Stimulated activated CD8-positive, alpha-beta memory T cell treated with anti-CD3 and anti-CD28 coated beads, Interleukin-7, amount 100 ng/mL, for 48 hours (primary cell): Measurements from ENCODE around the gene SMAP2.

Experiments
- DNase-seq, 2 donors: peaks; one replicate each; pipeline ENCODE4 v3.0.0-alpha.2; 2020; ENCODE audit warnings: low read depth in 1 of 2; ENCODE audit errors: extremely low read depth in 1 of 2

Gene SMAP2

DNA sequence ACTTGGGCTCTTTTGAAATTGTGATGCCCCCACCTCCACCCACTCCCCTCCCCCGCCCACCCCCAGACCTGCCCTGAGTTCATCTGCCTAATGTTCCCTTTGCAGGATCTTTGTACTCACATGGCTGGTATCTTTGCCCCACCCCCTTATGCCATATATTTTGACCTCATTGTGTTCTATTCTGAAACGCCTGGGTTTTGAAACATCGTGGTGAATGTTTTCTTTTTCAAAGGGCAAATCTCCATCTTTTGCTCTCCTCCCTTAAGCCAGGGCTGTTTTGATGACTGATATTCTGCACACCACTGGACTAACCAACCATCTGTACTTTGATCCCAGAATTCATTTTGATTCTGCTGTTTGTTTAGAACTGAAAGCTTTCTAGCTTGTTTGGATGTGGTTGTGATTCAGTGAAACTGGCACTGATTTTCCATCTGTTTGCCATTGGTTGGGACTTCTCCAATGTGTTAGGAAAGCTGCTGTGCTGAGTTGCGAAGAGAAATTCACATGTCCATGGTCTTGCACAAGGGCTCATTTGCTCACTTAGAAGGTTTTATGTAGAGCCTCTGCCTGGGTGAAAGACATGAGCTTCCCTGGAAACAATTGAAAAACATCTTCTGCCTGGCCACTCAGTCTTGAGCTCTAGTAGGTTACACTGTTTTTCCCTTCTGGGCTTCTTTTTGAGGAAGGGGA lies 16.5 kb downstream of the SMAP2 start:
- no peak for DNase-seq

DNA sequence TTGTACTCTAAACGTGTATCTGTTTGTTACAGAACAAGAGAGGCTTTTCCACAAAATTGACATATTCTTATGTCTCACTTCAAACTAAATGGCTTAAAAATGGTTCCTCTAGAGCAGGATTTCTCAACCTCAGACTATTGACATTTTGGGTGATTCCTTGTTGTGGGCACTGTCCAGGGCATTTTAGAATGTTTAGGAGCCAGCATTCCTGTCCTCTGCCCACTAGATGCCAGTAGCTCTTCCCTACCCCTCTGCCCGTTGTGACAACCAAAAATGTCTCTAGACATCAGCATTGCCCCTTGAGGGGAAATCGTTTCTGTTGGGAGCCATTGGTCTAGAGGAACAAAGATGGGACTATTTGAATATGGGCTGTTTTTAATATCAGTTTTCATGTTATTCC lies 17.3 kb downstream of the SMAP2 start:
- DNase-seq, result no peak

DNA sequence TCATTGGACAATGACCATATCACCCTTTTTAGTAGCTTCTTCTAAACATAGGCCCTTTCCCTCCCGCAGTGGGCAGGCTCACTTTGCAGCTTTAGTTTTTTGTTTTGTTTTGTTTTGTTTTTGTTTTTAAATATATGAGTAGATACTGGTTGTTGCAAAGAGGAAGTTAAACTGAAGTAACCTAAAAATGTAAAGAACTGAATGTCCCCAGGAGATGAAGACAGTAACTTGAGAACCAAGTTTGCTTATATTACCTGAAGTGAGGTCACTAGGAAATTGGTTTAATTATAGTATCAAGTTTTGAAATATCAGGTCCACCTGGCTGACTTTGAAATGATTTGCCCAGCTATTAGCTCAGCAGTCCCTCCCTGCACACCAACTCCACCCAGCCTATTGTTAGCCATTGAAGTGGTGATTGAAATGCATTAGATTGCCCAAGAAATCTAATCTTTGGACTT lies 18.2 kb downstream of the SMAP2 start:
- no peak for DNase-seq

DNA sequence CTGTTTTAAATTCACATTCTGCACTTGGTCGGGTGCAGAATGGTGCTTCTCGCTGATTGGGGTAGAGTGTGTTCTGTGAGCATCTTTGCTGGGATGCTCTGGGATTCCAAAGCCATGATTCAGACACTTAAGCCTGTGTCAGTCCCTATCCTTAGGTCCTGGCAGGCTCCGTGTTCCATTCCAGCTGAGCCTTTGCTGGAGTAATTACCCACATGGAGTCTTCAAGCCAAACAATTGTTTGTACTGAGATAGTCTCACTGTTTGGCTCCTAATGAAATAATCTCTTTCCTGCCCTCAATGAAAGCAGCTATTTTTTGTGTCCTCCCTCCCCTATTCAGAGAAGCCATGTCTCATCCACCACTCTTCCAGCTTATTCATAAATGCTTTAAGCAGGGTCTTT lies 18.7 kb downstream of the SMAP2 start:
- no peak for DNase-seq

DNA sequence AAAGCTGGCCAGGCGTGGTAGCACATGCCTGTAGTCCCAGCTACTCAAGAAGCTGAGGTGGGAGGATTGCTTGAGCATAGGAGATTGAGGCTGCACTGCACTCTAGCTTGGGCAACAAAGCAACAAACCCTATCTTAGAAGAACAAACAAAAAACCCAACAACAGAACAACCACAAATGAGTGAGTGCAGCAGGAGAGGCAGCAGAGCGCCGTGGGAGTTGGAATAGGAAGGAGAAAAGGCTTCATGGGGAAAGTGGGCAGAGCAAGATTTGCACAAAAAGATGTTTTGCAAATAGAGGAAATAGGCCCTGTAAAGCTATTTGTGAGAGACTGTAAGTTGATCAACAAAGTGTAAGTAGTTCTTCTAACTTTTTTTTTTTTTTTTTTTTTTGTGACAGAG lies 19.6 kb downstream of the SMAP2 start:
- DNase-seq, result no peak

DNA sequence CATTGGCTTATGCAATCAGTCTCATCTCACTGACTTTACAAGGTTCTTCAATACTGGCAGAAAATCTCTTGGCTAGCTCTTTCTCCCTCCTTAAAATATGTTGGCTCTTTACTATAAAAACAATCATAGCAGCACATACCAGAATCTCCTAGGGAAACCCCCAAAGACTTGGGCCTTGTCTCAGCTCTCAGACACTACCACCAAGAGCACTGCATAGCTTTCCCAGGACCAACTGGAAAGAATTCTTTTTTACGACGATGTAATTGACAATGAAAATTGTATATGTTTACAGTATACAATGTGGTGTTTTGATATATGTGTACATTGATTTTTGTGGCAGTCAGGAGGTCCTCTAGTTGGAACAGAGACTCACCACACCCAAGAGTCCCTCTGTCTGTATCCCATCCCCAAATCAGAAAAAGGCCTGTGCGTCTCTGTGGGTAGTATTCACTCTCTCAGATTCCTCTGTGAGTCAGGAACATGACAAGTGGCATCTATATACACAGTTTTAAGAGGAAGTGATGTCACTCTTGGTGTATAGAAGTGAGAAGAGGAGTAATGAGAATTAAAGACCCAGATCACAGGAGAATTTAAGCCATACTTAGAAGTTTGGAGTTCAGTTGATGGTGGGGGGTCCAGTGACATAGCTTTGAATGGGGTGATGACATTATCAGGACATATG lies 21.1 kb downstream of the SMAP2 start:
- no peak for DNase-seq

DNA sequence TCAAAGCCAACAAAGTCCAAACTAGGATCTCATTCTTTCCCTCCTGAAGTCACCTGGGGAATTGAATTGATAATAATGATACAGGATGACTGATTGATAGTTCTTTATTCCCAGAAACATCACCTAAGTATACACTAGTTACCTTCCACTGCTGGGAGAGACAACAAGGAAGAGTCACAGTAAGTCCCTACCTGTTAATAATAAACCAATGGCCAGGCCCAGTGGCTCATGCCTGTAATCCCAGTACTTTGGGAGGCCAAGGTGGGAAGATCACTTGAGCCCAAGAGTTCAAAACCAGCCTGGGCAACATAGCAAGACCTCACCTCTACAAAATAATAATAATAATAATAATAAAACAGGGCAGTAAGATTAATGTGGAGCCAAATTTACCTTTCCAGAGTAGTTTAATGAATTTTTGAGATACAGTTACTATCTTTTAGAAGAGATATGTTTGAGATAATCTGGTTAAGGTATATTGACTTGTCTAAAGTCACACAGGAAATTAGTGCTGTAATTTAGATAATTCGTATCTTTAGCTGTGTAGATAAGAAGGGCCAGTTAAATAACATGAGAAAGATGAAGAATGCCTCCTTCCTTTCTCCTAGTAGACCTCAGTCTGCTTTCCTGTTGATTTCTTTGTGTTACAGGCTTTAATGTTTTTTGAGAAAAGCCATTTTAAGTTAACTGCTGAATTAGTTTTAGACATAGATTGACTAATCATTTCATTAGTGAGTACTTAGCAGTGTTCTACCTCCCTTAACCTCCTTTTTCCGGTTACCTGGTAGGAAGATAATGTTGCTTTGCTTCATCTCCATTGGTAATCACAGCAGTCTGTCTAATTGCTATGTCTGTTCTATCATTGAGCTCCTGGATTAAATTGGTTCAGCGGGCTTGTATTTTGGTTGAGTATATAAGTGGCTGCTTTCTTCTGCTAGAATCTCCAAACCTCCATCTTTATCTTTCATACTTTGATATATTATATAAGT lies 22.0 kb downstream of the SMAP2 start:
- DNase-seq, result no peak

DNA sequence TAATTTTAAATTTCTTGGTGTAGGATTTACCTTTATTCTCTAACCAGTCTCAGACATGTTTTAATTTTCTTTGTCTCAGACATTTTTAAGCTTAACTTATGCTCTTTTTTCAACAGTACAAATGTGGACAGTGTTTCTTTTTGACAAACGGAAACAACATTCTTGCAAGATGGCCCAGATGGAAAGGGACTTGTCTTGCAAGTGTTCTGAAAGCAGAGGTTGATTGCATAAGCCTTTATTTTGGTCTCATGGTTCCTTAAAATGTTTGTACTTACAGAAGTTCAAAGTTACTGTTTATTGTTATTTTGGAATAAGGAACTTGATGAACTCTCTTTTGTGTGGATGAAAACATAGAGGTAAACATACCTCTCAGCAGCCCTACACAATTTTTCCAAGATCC lies 22.9 kb downstream of the SMAP2 start:
- no peak for DNase-seq

DNA sequence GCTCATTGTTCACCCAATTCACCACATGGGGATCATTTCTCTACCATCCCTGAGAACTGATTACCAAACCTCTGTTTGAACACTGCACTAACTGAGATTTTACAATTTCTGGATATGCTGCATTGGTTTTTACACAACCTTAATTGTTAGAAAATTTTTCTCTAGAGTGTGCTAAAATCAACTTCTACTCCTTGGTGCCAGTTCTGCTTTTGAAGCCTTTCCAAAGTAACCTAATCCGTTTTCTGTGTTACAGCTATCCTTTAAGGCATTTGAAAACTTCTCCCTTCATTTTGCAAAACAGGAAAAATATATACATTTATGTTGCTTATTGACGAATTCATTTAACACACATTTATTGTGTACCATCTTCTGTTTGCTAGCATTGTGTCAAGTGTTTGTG lies 23.7 kb downstream of the SMAP2 start:
- no peak for DNase-seq

DNA sequence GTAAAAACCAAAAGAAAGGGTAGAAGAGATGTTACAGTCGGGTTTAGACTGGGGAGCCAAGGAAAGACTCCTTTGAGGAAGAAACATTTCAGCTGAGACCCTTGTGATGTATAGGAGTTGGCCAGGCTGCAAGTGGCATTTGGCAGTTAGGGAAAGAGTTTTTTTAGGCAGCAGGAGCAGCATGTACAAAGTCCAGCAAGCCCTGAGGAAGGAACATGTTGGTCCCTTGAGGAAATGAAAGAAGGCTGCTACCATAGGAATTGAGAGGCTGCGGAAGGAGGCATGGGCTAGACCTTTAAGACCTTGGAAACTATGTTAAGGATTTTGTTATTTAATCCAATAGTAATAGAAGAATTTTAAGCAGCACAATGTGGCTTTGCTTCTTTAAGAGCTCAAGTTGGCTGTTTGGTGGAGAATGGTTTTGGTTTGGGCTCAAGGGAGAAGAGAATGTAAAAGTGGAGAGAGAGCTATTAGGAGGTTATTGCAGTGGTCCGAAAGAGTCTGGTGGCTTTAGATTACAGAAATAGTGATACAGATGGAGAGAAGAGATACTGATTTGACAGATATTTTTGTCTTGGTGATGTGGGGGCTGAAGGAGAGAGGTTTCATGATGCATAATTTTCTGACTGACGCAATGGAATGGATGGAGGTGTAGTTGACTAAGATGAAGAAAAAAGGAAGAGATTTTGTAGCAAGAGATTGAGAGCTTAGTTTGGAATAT lies 26.6 kb downstream of the SMAP2 start:
- DNase-seq, result no peak

DNA sequence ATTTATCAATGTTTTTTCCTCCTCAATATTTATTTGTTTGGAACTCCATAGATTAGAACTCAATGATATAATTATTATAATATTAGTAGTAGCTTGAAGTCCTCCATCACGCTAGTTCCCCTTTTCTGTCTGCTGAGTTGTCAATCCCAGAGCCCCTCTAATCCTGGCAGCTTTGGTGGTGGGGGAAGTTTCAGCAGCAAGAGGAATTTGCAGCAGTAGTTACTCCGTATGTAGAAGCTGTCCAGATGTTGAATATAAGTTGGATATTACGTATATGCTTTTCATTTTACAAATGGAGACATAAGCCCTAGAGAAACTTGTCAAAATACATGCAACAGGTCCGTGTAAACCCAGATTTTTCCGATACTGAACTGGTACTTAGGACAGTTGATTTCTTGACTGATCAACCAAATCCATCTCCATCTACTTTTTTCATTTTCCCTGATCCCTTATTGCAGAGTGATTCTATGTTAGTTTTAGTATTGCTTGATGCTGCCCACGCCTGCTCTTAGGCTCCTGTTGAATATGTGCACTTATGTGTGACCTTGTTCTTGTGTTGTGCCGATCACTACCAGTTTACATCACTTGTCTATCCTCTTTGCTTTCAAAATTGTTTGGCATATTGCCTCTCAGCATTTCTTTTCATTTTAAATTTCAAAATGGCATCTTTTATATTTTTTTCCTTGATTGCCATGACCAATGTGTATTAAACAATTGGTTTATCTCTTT lies 28.1 kb downstream of the SMAP2 start:
- DNase-seq, result no peak

DNA sequence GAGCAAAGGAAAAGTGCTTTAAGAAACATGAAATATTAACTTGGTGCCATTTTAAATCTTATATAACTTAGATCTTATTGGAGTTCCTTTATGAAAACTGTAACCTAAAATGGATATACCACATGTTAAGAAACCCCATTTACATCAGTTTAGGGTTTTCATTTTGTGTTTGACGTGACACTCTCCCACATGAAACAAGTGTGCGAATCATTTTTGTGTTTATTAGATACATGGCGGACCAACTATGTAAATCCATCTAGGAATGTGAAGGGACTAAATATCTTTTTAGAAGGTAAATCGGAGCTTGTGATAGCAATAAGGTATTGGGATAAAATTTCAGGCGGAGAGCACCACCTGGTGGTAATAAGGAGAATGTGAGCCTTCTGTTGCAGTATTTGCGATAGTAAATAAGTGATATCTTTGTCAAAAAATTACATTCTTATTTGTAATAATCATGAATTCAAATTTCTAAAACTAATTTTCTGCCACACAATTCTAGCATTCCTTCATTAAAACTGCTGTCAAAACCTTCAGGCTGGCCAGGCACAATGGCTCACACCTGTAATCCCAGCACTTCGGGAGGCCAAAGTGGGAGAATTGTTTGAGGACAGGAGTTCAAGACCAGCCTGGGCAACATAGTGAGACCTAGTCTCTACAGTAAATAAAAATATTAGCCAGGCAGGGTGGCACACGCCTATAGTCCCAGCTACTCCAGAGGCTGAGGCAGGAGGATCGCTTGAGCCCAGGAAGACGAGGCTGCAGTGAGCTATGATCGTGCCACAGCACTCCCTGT lies 31.3 kb downstream of the SMAP2 start:
- DNase-seq, result no peak

DNA sequence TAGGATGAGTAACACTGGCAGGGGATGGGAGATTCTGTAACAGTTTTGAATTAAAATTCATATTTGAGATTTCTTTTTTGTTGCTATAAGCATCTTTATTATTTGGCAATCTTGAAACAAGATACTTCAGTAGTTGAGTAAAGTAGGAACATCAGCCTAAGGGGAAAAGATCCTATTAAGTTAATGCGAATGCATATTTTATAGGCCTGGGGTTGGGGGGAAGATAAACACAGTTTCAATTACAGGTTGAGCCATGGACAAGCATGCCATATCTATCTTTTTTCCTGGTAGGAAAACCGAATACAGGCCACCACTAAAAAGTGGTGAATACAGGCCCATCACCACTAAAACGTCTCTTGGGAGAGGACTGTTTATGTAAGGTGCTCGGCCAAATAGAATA lies 32.3 kb downstream of the SMAP2 start:
- DNase-seq, result no peak

DNA sequence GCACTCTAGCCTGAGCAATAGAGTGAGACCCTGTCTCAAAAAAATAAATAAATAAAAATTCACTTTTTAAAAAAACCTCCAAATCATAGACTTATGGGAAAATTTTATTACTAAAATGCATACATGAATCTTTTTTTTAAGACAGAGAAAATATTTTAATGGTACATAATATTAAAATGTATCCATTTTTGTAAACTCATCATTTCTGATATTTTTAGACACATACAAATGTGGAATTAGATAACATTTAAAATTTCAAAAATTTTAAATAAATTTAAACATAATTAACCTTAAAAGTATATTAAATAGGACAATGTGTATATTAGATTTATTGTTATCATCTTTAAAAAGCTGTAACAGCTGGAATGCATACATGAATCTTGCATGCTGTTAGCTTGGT lies 33.9 kb downstream of the SMAP2 start:
- DNase-seq, result no peak

DNA sequence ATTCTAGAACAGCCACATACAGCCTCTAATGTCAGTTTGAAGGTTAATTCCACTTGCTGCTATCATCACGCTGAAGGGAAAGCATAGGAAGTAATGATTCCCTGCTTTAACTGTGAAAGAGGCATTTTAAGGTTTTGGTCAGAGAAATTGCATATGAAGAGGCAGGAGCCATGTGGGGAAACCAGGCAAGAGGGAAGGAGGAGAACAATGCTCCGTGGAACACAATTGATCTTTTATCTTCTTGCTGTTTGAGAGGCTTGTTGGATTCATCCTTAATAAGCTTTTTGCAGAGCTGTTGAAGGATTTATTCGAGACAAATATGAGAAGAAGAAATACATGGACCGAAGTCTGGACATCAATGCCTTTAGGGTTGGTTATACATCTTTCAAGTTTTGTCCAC lies 35.9 kb downstream of the SMAP2 start:
- no peak for DNase-seq

DNA sequence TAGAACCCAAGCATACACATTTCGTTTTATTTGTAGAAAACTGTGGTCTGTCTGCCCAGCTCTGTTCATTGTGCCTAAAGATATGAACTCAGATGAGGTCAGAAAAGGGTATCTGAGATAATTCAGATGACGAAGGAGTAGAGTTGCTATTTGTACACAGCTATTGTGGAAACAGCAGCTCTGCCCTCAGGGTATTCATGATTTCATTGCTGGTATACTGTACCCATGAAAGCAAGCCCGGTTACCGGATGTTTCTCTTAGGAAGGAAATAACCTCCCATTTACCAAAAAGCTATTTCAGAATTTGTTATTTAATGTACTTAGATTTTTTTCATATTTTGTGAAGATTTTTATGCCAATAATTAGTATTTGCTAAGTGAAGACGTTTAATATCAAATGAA lies 37.8 kb downstream of the SMAP2 start:
- DNase-seq, result no peak

DNA sequence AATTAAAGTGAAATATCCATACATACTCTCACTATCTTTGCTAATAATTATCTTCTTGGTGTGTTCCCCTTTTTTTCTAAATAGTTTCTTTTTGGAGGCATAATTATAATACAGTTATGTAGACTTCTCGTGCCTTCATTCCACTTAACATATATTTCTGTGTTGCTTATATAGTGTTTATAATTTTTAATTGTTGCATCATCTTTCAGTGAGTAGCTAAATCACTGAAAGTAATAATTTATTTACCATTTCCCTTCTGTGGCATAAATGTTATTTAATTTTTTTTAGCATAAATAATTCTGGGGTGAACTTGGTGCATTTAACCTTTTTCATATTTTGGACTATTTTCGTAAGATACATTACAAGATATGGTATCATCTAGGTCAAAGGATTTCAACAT lies 38.3 kb downstream of the SMAP2 start:
- no peak for DNase-seq

DNA sequence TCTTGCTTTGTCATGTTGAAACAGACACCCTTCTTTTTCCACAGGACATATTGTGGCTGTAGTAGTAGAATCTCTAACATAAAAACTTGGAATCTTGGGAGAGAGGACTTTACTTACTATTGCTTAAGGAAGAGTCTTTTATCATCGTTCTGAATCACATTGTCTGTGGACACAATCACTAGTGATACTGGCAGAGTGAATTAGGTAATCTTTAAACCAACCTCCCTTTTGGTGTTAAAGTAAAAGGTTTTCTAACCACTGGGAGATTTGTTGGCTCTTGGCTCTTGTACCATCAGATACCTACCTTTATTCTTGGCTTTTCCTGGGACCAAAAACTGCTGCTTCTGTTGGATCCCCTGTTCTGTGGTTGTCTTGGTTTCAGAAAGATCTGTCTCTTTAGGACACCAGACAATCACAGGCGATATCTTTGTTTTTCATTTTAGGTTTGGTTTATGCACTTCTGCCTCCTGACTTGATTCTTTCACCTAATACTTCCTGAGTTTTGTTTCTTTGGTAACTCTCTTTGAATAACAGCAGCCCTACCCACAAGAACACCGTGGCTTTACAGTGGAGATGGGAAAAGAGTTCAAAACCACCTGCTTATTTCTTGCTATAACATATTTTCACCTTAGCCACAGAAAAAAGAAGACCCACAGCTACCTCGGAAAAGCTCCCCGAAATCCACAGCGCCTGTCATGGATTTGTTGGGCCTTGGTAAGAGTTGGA lies 40.2 kb downstream of the SMAP2 start:
- no peak for DNase-seq

DNA sequence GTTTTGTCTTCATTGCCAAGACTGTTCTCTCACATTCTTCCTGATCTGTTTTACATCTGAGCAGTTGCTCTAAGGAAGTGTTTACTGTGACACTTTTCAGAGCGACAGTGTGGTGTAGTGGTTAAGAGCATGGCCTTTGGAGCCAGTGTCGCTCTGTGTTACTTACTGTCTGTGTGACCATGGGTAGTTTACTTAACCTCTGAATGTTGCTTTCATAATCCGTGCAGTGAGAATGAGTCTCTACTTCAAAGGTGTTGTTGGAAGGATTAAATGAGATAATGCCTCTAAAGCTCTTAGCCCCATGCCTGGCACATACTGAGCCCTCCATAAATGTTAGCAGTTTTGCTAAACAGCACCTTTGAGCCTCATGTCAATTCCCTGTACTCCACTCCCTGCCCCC lies 40.8 kb downstream of the SMAP2 start:
- no peak for DNase-seq
